GM12875 (cell line): ENCODE measurements around the gene MMS22L.

ENCODE experiments used
- H3K4me3 ChIP-seq: one replicate; pipeline ENCODE4 v1.5.1; 2011; ENCODE audit warnings: low read depth, low read length, control low read depth
- CTCF ChIP-seq: IDR thresholded peaks from 2 replicates; pipeline ENCODE4 v1.5.1; 2011; ENCODE audit warnings: low read depth, mild to moderate bottlenecking, control low read depth, inconsistent platforms, low read length, moderate library complexity, borderline replicate concordance; ENCODE audit not compliant: insufficient read depth

The MMS22L gene

GRCh38 chr6:97120511-97120910 lies 162.5 kb downstream of the MMS22L start:
- H3K4me3 ChIP-seq = no peak overlapping the region
- no peak for TF ChIP-seq CTCF

DNA sequence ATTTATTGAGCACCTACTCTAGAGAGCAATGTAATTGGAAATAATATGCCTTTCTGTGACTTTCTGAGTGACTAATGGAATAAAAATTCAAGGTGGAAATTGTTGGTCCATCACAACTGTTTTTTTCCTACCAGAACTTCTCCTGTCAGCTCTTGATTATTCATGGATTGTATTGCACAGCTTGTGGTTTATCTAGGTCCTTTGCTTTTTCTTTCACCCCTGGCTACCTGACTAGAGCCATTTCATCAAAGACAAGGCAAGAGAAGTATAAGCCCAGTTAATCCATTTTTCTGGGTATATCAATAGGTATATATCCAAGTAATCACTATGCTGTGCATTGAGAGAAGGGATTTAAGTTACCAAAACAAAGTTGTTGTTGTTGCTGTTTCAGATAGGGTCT lies 168.4 kb downstream of the MMS22L start:
- TF ChIP-seq CTCF = no peak
- H3K4me3 ChIP-seq = no peak overlapping the region

DNA sequence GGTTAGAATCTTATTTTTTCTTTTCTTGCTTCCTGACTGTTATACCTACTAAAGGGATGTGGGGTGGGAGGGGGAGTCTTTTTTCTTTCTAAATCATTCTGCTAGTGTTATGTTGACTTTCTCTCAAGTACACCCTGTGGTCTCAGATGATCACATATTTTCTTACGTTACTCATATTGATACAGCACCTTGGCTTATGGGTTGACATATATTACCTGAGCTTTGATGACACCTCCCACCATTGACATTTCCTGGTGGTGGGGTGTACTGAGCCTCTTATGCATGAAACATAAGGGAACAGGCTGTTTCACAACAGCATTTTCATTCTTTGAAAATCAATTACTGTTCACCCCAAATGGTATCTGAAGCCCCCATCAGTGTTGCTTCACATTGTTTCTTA lies 169.8 kb downstream of the MMS22L start:
- no peak for TF ChIP-seq CTCF
- no peak overlapping the region for H3K4me3 ChIP-seq

GRCh38 chr6:97111243-97111642 lies 171.8 kb downstream of the MMS22L start:
- no peak overlapping the region for H3K4me3 ChIP-seq
- TF ChIP-seq CTCF = no peak

DNA sequence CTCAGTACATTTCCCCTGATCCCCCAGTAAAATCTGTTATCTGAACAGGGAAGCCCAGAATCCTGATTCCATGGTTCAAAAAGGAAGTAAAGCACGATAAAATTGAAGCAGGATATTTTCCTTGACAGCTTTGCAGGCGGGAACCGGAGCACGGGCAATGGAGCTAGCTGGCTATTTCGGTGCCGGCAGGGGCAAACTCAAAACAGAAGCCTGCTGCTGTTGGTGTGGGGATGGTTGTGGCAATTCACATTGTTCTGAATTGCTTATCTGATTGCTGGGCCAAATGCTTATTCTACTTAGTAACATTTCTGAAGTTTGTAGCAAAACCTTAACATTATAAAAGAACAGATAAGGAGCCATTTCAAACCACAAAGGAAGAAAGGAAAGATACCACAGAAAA lies 172.4 kb downstream of the MMS22L start:
- no peak overlapping the region for H3K4me3 ChIP-seq
- TF ChIP-seq CTCF = no peak

DNA sequence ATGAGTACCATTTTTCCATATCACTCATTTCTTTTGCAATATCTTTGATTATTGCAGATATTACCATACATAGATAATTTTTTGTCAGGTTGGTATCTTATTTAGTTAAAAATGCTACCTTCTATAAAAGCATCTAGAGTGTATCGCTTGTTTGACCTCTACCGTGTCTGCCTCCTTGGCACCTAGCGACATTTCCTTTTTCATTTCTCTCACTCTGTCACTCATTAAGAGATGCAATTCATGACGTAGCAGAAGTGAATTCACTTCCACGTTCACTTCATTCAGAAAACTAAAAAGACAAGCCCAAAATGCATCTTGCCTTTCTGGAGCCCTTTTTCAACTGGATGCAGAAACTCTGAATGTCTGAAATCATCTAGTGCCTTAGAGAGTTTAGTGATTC lies 172.9 kb downstream of the MMS22L start:
- no peak overlapping the region for H3K4me3 ChIP-seq
- no peak for TF ChIP-seq CTCF

DNA sequence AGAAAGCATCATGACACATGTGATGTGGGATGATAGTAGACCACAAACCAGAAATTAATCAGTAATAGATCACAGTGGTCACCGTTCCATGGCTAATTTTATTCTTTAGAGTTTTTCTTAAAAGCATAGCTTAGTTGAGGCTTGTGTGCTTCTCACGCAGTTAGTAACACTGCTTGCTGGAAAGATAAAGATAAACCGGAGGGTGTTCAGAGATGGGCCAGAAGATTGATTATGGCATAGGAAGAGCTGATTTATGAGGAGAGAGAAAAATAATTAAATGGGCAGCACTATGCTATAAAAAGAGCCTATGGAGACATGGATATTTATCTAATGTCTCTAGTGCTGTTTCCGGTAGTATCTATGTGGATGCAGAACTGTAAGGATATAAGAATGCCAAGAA lies 173.6 kb downstream of the MMS22L start:
- H3K4me3 ChIP-seq = no peak overlapping the region
- TF ChIP-seq CTCF = no peak
